ENCODE results near the gene NBAS.
"Not testable (repeated sequence)": the region's sequence is repeated elsewhere in the genome, so short reads cannot be mapped to it uniquely, and the experiment has no call there.

NBAS gene

GRCh38 chr2:15539999-15540398 lies 21.1 kb downstream of the NBAS start:
- H3K4me3 ChIP-seq (ENCODE audit: low read length), result no peak overlapping the region
- H3K27me3 ChIP-seq (ENCODE audit: control insufficient read depth, insufficient read depth, low read length), result no peaks in the 10 kb centered on the region
- no peak overlapping the region for H3K9ac ChIP-seq (ENCODE audit: low read length)
- no peaks in the 10 kb centered on the region for H3K9me3 ChIP-seq (ENCODE audit: control insufficient read depth, low read depth, low read length)
- H3K4me1 ChIP-seq (ENCODE audit: control insufficient read depth, low read depth, low read length), result no peaks in the 10 kb centered on the region
- H3K36me3 ChIP-seq (ENCODE audit: control insufficient read depth, low read depth, low read length), result no peaks in the 10 kb centered on the region
- H3K27ac ChIP-seq (ENCODE audit: low read length), result no peak overlapping the region

GRCh38 chr2:15538792-15539191 lies 22.3 kb downstream of the NBAS start:
- H3K9me3 ChIP-seq (ENCODE audit: control insufficient read depth, low read depth, low read length), result no peaks in the 10 kb centered on the region
- no peak overlapping the region for H3K27ac ChIP-seq (ENCODE audit: low read length)
- no peaks in the 10 kb centered on the region for H3K27me3 ChIP-seq (ENCODE audit: control insufficient read depth, insufficient read depth, low read length)
- no peak overlapping the region for H3K4me3 ChIP-seq (ENCODE audit: low read length)
- H3K36me3 ChIP-seq (ENCODE audit: control insufficient read depth, low read depth, low read length), result peaks cover 9% of the 10 kb centered on the region
- H3K4me1 ChIP-seq (ENCODE audit: control insufficient read depth, low read depth, low read length), result no peaks in the 10 kb centered on the region
- no peak overlapping the region for H3K9ac ChIP-seq (ENCODE audit: low read length)

GRCh38 chr2:15533860-15534480 lies 27.2 kb downstream of the NBAS start:
- no peak overlapping the region for H3K27ac ChIP-seq (ENCODE audit: low read length)
- H3K4me3 ChIP-seq (ENCODE audit: low read length), result no peak overlapping the region
- no peak overlapping the region for H3K9ac ChIP-seq (ENCODE audit: low read length)
- peaks cover 19% of the 10 kb centered on the region for H3K36me3 ChIP-seq (ENCODE audit: control insufficient read depth, low read depth, low read length)
- no peaks in the 10 kb centered on the region for H3K4me1 ChIP-seq (ENCODE audit: control insufficient read depth, low read depth, low read length)
- H3K27me3 ChIP-seq (ENCODE audit: control insufficient read depth, insufficient read depth, low read length), result no peaks in the 10 kb centered on the region
- no peaks in the 10 kb centered on the region for H3K9me3 ChIP-seq (ENCODE audit: control insufficient read depth, low read depth, low read length)

- H3K36me3 ChIP-seq (ENCODE audit: control insufficient read depth, low read depth, low read length), result peaks cover 19% of the 10 kb centered on the region
- no peaks in the 10 kb centered on the region for H3K9me3 ChIP-seq (ENCODE audit: control insufficient read depth, low read depth, low read length)
- no peaks in the 10 kb centered on the region for H3K27me3 ChIP-seq (ENCODE audit: control insufficient read depth, insufficient read depth, low read length)
- no peak overlapping the region for H3K27ac ChIP-seq (ENCODE audit: low read length)
- no peak overlapping the region for H3K4me3 ChIP-seq (ENCODE audit: low read length)
- H3K9ac ChIP-seq (ENCODE audit: low read length), result no peak overlapping the region
- no peaks in the 10 kb centered on the region for H3K4me1 ChIP-seq (ENCODE audit: control insufficient read depth, low read depth, low read length)
Observed at GRCh38 chr2:15532996-15533395, 28.1 kb downstream of the NBAS start.

GRCh38 chr2:15531095-15531854 lies 29.9 kb downstream of the NBAS start:
- Histone ChIP-seq H3K27ac (ENCODE audit: low read length) (no peak overlapping the region), H3K4me1 (ENCODE audit: control insufficient read depth, low read depth, low read length) (no peaks in the 10 kb centered on the region), H3K9ac (ENCODE audit: low read length) (no peak overlapping the region), H3K36me3 (ENCODE audit: control insufficient read depth, low read depth, low read length) (peaks cover 19% of the 10 kb centered on the region), H3K4me3 (ENCODE audit: low read length) (no peak overlapping the region), H3K27me3 (ENCODE audit: control insufficient read depth, insufficient read depth, low read length) (no peaks in the 10 kb centered on the region), H3K9me3 (ENCODE audit: control insufficient read depth, low read depth, low read length) (no peaks in the 10 kb centered on the region)

- Histone ChIP-seq H3K36me3 (ENCODE audit: control insufficient read depth, low read depth, low read length) (no peaks in the 10 kb centered on the region), H3K27ac (ENCODE audit: low read length) (no peak overlapping the region), H3K4me3 (ENCODE audit: low read length) (no peak overlapping the region)
Observed at GRCh38 chr2:15527074-15527739, 33.9 kb downstream of the NBAS start.

GRCh38 chr2:15521641-15522181 lies 39.4 kb downstream of the NBAS start:
- Histone ChIP-seq H3K4me1 (ENCODE audit: control insufficient read depth, low read depth, low read length) (no peaks in the 10 kb centered on the region), H3K9me3 (ENCODE audit: control insufficient read depth, low read depth, low read length) (no peaks in the 10 kb centered on the region), H3K27ac (ENCODE audit: low read length) (no peak overlapping the region), H3K4me3 (ENCODE audit: low read length) (no peak overlapping the region), H3K36me3 (ENCODE audit: control insufficient read depth, low read depth, low read length) (no peaks in the 10 kb centered on the region), H3K27me3 (ENCODE audit: control insufficient read depth, insufficient read depth, low read length) (no peaks in the 10 kb centered on the region), H3K9ac (ENCODE audit: low read length) (no peak overlapping the region)

More at GRCh38 chr2:15527074-15527739, 33.9 kb downstream of the NBAS start:
- Histone ChIP-seq H3K9me3 (ENCODE audit: control insufficient read depth, low read depth, low read length) (no peaks in the 10 kb centered on the region), H3K9ac (ENCODE audit: low read length) (no peak overlapping the region), H3K27me3 (ENCODE audit: control insufficient read depth, insufficient read depth, low read length) (no peaks in the 10 kb centered on the region), H3K4me1 (ENCODE audit: control insufficient read depth, low read depth, low read length) (no peaks in the 10 kb centered on the region)

GRCh38 chr2:15520346-15520745 lies 40.8 kb downstream of the NBAS start:
- H3K4me1 ChIP-seq (ENCODE audit: control insufficient read depth, low read depth, low read length), result no peaks in the 10 kb centered on the region
- H3K9ac ChIP-seq (ENCODE audit: low read length), result no peak overlapping the region
- no peaks in the 10 kb centered on the region for H3K36me3 ChIP-seq (ENCODE audit: control insufficient read depth, low read depth, low read length)
- no peaks in the 10 kb centered on the region for H3K9me3 ChIP-seq (ENCODE audit: control insufficient read depth, low read depth, low read length)
- H3K27ac ChIP-seq (ENCODE audit: low read length), result no peak overlapping the region
- no peaks in the 10 kb centered on the region for H3K27me3 ChIP-seq (ENCODE audit: control insufficient read depth, insufficient read depth, low read length)
- no peak overlapping the region for H3K4me3 ChIP-seq (ENCODE audit: low read length)

- H3K4me1 ChIP-seq (ENCODE audit: control insufficient read depth, low read depth, low read length), result not testable (repeated sequence)
Observed at GRCh38 chr2:15518759-15519158, 42.4 kb downstream of the NBAS start.

GRCh38 chr2:15517793-15518192 lies 43.3 kb downstream of the NBAS start:
- Histone ChIP-seq H3K36me3 (ENCODE audit: control insufficient read depth, low read depth, low read length) (no peaks in the 10 kb centered on the region), H3K27me3 (ENCODE audit: control insufficient read depth, insufficient read depth, low read length) (no peaks in the 10 kb centered on the region), H3K27ac (ENCODE audit: low read length) (no peak overlapping the region), H3K9me3 (ENCODE audit: control insufficient read depth, low read depth, low read length) (no peaks in the 10 kb centered on the region), H3K4me3 (ENCODE audit: low read length) (no peak overlapping the region), H3K4me1 (ENCODE audit: control insufficient read depth, low read depth, low read length) (no peaks in the 10 kb centered on the region), H3K9ac (ENCODE audit: low read length) (no peak overlapping the region)

More at GRCh38 chr2:15518759-15519158, 42.4 kb downstream of the NBAS start:
- H3K4me3 ChIP-seq (ENCODE audit: low read length); H3K9me3 ChIP-seq (ENCODE audit: control insufficient read depth, low read depth, low read length); H3K27me3 ChIP-seq (ENCODE audit: control insufficient read depth, insufficient read depth, low read length); H3K9ac ChIP-seq (ENCODE audit: low read length); H3K27ac ChIP-seq (ENCODE audit: low read length); H3K36me3 ChIP-seq (ENCODE audit: control insufficient read depth, low read depth, low read length): not testable (repeated sequence)

- H3K9me3 ChIP-seq (ENCODE audit: control insufficient read depth, low read depth, low read length), result no peaks in the 10 kb centered on the region
- no peaks in the 10 kb centered on the region for H3K4me1 ChIP-seq (ENCODE audit: control insufficient read depth, low read depth, low read length)
- no peak overlapping the region for H3K9ac ChIP-seq (ENCODE audit: low read length)
- no peaks in the 10 kb centered on the region for H3K27me3 ChIP-seq (ENCODE audit: control insufficient read depth, insufficient read depth, low read length)
- H3K27ac ChIP-seq (ENCODE audit: low read length), result no peak overlapping the region
- H3K4me3 ChIP-seq (ENCODE audit: low read length), result no peak overlapping the region
- no peaks in the 10 kb centered on the region for H3K36me3 ChIP-seq (ENCODE audit: control insufficient read depth, low read depth, low read length)
Observed at GRCh38 chr2:15511686-15512085, 49.4 kb downstream of the NBAS start.

Data from iPS-18a (cell line).